ENCODE data around the gene RAB7A. TPM values are rescaled to one million over a fixed set of nuclear protein-coding genes. Genes with fewer than 3 reads are reported as not detected.

RAB7A gene
- total RNA-seq, 1 donor from 2014 or later, result 298 TPM

GRCh38 chr3:128697341-128697740, 28.6 kb upstream of the RAB7A start:
- no peaks in the 10 kb centered on the region for H3K27me3 Mint-ChIP-seq (ENCODE audit: unreplicated experiment)
- TF ChIP-seq CTCF (IDR thresholded peaks at IDR 0.05; ENCODE audit: partially characterized antibody, unreplicated experiment), result no peak
- no peaks in the 10 kb centered on the region for H3K9me3 Mint-ChIP-seq (ENCODE audit: unreplicated experiment)
- no peak overlapping the region for H3K27ac Mint-ChIP-seq (ENCODE audit: unreplicated experiment)
- H3K4me3 Mint-ChIP-seq (ENCODE audit: unreplicated experiment), result no peak overlapping the region
- no peak for DNase-seq
- no peaks in the 10 kb centered on the region for H3K36me3 Mint-ChIP-seq (ENCODE audit: unreplicated experiment)
- peaks cover 1% of the 10 kb centered on the region for H3K4me1 Mint-ChIP-seq (ENCODE audit: low read depth, unreplicated experiment)

DNA sequence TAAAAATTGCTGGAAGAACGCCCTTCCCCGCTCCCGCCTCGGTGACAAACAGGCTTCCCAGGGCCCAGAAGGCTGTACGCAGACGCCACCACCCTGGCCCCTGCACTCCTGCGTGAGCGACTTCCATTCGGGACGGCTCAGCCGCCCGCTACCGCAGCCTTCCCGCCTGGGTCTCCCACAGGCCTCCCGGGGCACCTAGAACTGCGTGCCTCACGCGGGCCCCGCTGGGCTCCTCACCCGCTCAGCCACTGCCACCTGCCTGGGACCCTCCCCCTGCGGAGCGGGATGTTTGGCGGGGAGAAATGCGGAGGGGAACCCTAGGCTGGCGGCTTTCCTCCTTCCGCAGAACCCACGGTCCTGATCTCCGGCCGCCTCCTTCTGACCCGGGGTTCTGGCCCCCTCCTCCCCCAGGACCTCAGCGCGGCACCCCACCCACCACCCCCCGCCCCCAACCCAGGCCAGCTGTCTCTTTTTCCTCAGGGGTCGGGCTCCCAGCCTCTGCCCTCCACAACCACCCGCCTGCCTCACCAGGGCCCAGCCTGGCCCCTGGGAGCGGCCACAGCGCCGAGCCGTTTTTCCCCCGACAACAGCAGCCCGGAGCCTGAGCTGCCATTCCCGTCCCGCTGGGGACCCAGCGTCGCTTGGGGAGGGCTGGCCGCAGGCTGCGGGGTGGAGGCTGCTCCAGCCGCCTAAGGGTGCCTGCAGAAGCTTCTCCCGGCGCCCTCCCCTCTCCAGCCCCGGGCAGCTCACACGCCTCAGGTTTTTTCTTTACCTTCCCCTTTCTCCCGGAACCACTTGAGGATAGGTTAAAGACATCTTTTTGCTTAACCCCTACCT, 27.6 kb upstream of the RAB7A start:
- Mint-ChIP-seq H3K27ac (ENCODE audit: unreplicated experiment) (peak overlapping the region; percentile 22), H3K4me1 (ENCODE audit: low read depth, unreplicated experiment) (peaks cover 1% of the 10 kb centered on the region), H3K27me3 (ENCODE audit: unreplicated experiment) (no peaks in the 10 kb centered on the region), H3K36me3 (ENCODE audit: unreplicated experiment) (no peaks in the 10 kb centered on the region), H3K9me3 (ENCODE audit: unreplicated experiment) (no peaks in the 10 kb centered on the region), H3K4me3 (ENCODE audit: unreplicated experiment) (peak overlapping the region; percentile 74)
- TF ChIP-seq CTCF (IDR thresholded peaks at IDR 0.05; ENCODE audit: partially characterized antibody, unreplicated experiment), result no peak
- peak; percentile 58 for DNase-seq

DNA sequence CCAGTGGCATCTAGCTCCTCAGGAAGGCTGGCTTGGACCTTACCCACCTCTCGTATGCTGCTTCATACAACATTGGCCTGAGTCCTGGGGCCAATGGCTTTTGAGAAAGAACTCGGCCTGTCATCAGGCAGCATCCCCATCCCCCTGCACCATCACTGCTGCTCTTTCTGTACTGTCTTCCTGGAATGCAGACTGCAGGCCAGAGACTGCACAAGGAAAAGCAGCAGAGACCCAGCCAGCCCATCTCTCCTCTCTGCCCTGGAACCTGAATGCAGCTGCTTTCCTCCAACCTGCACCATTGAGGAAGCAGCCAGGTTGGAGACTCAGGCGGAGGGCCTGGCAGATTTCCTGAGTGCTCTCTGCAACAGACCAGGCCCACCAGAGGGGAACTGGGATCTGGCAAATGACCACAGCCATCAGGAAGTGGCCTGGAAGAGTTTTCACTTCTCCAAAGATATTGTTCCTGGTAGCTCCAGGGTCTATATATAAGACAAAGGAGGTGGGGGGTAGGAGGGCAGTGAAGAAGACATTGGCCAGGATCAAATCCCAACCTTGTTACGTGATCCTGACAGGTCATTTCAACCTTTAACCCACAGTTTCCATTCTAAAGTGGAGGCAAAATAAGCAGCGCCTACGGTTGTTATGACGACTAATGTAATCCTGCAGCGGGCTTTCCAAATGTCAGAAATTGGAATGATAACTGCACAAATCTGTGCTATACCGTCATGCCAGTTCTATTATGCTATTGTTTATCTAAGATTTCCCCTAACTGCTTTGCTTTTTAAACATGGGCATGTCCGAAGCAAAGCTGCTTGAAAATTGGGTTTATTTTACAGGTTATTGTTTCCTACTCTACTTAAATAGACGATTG, 24.4 kb upstream of the RAB7A start:
- Mint-ChIP-seq H3K36me3 (ENCODE audit: unreplicated experiment) (no peaks in the 10 kb centered on the region), H3K9me3 (ENCODE audit: unreplicated experiment) (no peaks in the 10 kb centered on the region), H3K27ac (ENCODE audit: unreplicated experiment) (no peak overlapping the region), H3K4me3 (ENCODE audit: unreplicated experiment) (no peak overlapping the region), H3K27me3 (ENCODE audit: unreplicated experiment) (no peaks in the 10 kb centered on the region), H3K4me1 (ENCODE audit: low read depth, unreplicated experiment) (peaks cover 1% of the 10 kb centered on the region)
- DNase-seq, result no peak
- no peak for TF ChIP-seq CTCF (IDR thresholded peaks at IDR 0.05; ENCODE audit: partially characterized antibody, unreplicated experiment)

DNA sequence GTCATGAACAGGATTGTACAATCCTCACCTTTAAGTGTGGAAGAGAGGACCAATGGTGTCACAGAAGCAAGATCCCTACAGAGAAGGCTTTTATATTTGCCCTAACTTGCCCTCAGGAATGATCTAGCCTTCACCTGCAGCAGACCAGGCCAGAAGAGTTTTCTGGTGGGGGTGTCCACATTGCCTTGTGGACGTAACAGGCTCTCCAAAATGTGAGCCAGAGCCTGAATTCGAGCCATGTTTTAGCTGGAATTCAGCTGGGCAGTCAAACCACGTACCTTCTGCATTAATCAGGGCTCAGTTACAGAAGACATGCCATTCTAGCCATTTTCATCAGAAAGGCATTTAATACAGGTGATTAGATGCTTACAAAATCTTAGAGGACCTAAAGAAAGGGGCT, 23.6 kb upstream of the RAB7A start:
- no peak for TF ChIP-seq CTCF (IDR thresholded peaks at IDR 0.05; ENCODE audit: partially characterized antibody, unreplicated experiment)
- no peaks in the 10 kb centered on the region for H3K27me3 Mint-ChIP-seq (ENCODE audit: unreplicated experiment)
- no peak overlapping the region for H3K27ac Mint-ChIP-seq (ENCODE audit: unreplicated experiment)
- H3K36me3 Mint-ChIP-seq (ENCODE audit: unreplicated experiment), result no peaks in the 10 kb centered on the region
- peaks cover 1% of the 10 kb centered on the region for H3K4me1 Mint-ChIP-seq (ENCODE audit: low read depth, unreplicated experiment)
- DNase-seq, result no peak
- no peak overlapping the region for H3K4me3 Mint-ChIP-seq (ENCODE audit: unreplicated experiment)
- H3K9me3 Mint-ChIP-seq (ENCODE audit: unreplicated experiment), result no peaks in the 10 kb centered on the region

All from glutamatergic neuron (in vitro differentiated cells).